Liver (tissue), 9 donors: ENCODE measurements around the gene TIAM2. TPM values are rescaled to one million over a fixed set of nuclear protein-coding genes. Genes with fewer than 3 reads are reported as not detected.

Source experiments
- DNase-seq: peaks from one replicate; pipeline ENCODE4 v3.0.0-alpha.2; 2017; ENCODE audit warnings: low spot score
- H3K27ac ChIP-seq, 2 donors: one replicate each; pipeline ENCODE4 v1.7.0; 2013; ENCODE audit warnings: inconsistent platforms in 2 of 2, low read length in 2 of 2, control low read depth in 1 of 2, low read depth in 1 of 2, mild to moderate bottlenecking in 1 of 2
- H3K27me3 ChIP-seq, 4 donors: one replicate each; pipeline versions ENCODE4 v1.6.1 to v1.7.0; 2013; ENCODE audit warnings: low read length in 3 of 4, inconsistent platforms in 1 of 4, mild to moderate bottlenecking in 1 of 4, moderate library complexity in 1 of 4; ENCODE audit not compliant: control insufficient read depth in 4 of 4, insufficient read depth in 4 of 4
- H3K36me3 ChIP-seq, 4 donors: one replicate each; pipeline versions ENCODE4 v1.6.1 to v1.7.0; 2013; ENCODE audit warnings: low read length in 3 of 4, mild to moderate bottlenecking in 3 of 4, low read depth in 1 of 4, moderate library complexity in 1 of 4; ENCODE audit not compliant: control insufficient read depth in 4 of 4, insufficient read depth in 3 of 4
- H3K4me1 ChIP-seq, 4 donors: one replicate each; pipeline versions ENCODE4 v1.6.1 to v1.7.0; 2013; ENCODE audit warnings: low read length in 3 of 4, mild to moderate bottlenecking in 3 of 4, moderate library complexity in 1 of 4; ENCODE audit not compliant: control insufficient read depth in 4 of 4, insufficient read depth in 4 of 4
- H3K4me3 ChIP-seq, 3 donors: one replicate each; pipeline versions ENCODE4 v1.6.1 to v1.7.0; 2013; ENCODE audit warnings: low read length in 3 of 3, control low read depth in 1 of 3, low read depth in 1 of 3, mild to moderate bottlenecking in 1 of 3
- H3K9ac ChIP-seq, 2 donors: one replicate each; pipeline ENCODE4 v1.7.0; 2013; ENCODE audit warnings: low read length in 2 of 2, mild to moderate bottlenecking in 2 of 2, moderate library complexity in 2 of 2, control low read depth in 1 of 2, low read depth in 1 of 2
- H3K9me3 ChIP-seq, 4 donors: one replicate each; pipeline versions ENCODE4 v1.6.1 to v1.7.0; 2013; ENCODE audit warnings: low read length in 3 of 4; ENCODE audit not compliant: control insufficient read depth in 4 of 4
- EGR1 ChIP-seq, 2 donors: IDR thresholded peaks; 2 replicates each; pipeline ENCODE4 v1.6.1; 2016 to 2018; ENCODE audit warnings: antibody characterized with exemption in 2 of 2, low read depth in 2 of 2
- FOXA1 ChIP-seq: IDR thresholded peaks from 2 replicates; pipeline ENCODE4 v1.6.1; 2016; ENCODE audit warnings: antibody characterized with exemption
- FOXA2 ChIP-seq: IDR thresholded peaks from 2 replicates; pipeline ENCODE4 v1.6.1; 2016; ENCODE audit warnings: antibody characterized with exemption
- GABPA ChIP-seq, 2 donors: IDR thresholded peaks in 1 of 2; conservative IDR thresholded peaks in 1 of 2; 2 replicates each; pipeline ENCODE4 v1.6.1; 2016; ENCODE audit warnings: antibody characterized with exemption in 2 of 2, mild to moderate bottlenecking in 1 of 2, moderate library complexity in 1 of 2
- HNF4A ChIP-seq, 2 donors: conservative IDR thresholded peaks; 2 replicates each; pipeline ENCODE4 v1.6.1; 2016; ENCODE audit warnings: antibody characterized with exemption in 2 of 2, mild to moderate bottlenecking in 2 of 2
- HNF4G ChIP-seq: IDR thresholded peaks from 2 replicates; pipeline ENCODE4 v1.6.1; 2016; ENCODE audit warnings: antibody characterized with exemption
- JUND ChIP-seq, 2 donors: IDR thresholded peaks; 2 replicates each; pipeline ENCODE4 v1.6.1; 2016; ENCODE audit warnings: antibody characterized with exemption in 2 of 2
- NR2F2 ChIP-seq: IDR thresholded peaks from 2 replicates; pipeline ENCODE4 v1.6.1; 2016; ENCODE audit warnings: antibody characterized with exemption
- RAD21 ChIP-seq, 2 donors: IDR thresholded peaks; 2 replicates each; pipeline ENCODE4 v1.6.1; 2016; ENCODE audit warnings: antibody characterized with exemption in 2 of 2, mild to moderate bottlenecking in 2 of 2
- RXRA ChIP-seq, 2 donors: IDR thresholded peaks; 2 replicates each; pipeline ENCODE4 v1.6.1; 2017 to 2018; ENCODE audit warnings: antibody characterized with exemption in 2 of 2, mild to moderate bottlenecking in 1 of 2
- SP1 ChIP-seq: IDR thresholded peaks from 2 replicates; pipeline ENCODE4 v1.6.1; 2018; ENCODE audit warnings: antibody characterized with exemption, mild to moderate bottlenecking
- TAF1 ChIP-seq: conservative IDR thresholded peaks from 2 replicates; pipeline ENCODE4 v1.6.1; 2016; ENCODE audit warnings: antibody characterized with exemption, mild to moderate bottlenecking
- YY1 ChIP-seq: IDR thresholded peaks from 2 replicates; pipeline ENCODE4 v1.6.1; 2016; ENCODE audit warnings: antibody characterized with exemption, mild to moderate bottlenecking
- WGBS: extraction: QIAGEN DNeasy Blood & Tissue Kit; methylation state at CpG from one replicate; pipeline ENCODE4 v1.1.7; 2013; 5-methylcytosine and 5-hydroxymethylcytosine counted together
- polyA plus RNA-seq, 2 donors: library from polyadenylated mRNA; stranded (reverse) in 1 of 2; unstranded in 1 of 2; fragments of 200-250 nt in 1 of 2; fragments of >200 nt in 1 of 2; fragmentation: Nextera tagmentation in 1 of 2; extraction: Ambion mirVana in 1 of 2; gene quantifications; one replicate each; pipeline versions ENCODE4 v1.2.1 to v1.2.3, GENCODE V29; 2013 to 2015
- total RNA-seq, 2 donors: library from RNA; depleted of rRNA; stranded (reverse); fragments of >200 nt; gene quantifications; one replicate each; pipeline ENCODE4 v1.2.3, GENCODE V29; 2014
- TF ChIP-seq, protein P1 (sequence below): IDR thresholded peaks from 2 replicates; pipeline ENCODE4 v1.6.1; 2016; ENCODE audit warnings: antibody characterized with exemption
- TF ChIP-seq, protein P2 (sequence below): IDR thresholded peaks from 2 replicates; pipeline ENCODE4 v1.6.1; 2016; ENCODE audit warnings: antibody characterized with exemption
- TF ChIP-seq, protein P3 (sequence below): fragments of 150-350 bp; IDR thresholded peaks from 2 replicates; pipeline ENCODE4 v1.5.1; 2017; ENCODE audit warnings: improper control_type of control experiment, low read depth, low read length; ENCODE audit not compliant: missing input control
- TF ChIP-seq, protein P4 (sequence below): IDR thresholded peaks from 2 replicates; pipeline ENCODE4 v1.6.1; 2016; ENCODE audit warnings: antibody characterized with exemption, mild to moderate bottlenecking
- TF ChIP-seq, protein P5 (sequence below): IDR thresholded peaks from 2 replicates; pipeline ENCODE4 v1.6.1; 2016; ENCODE audit warnings: antibody characterized with exemption
- donor health status: healthy.
- donor health status: healthy.
- donor health status: healthy.
- donor health status: healthy.
- donor health status: healthy.

The TIAM2 gene
- total and polyA plus RNA-seq, 4 donors, result 0.62 to 3.7 (median 2.4) TPM

DNA sequence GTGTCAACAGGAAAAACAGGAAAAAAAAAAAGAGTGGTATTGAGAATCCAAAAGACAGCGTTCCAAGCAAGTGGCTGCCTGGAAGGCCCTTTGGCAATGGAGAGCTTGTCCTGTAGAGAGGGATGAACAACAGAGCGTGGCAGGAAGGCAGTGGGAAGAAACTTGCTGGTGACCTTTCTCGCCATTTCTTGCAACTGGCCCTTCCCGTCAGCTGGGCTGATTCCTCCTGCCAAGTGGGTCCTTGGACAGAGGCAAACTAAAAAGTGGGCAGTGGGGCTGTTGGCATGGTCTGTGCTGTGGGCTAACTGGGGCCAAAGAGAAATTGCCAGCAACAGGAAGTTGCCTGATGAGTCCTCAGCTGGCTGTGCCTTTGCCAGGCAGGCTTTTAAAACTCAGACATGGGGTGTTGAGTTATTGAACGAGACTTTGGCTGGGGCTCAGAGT lies 224.8 kb downstream of the TIAM2 start:
- H3K9me3 ChIP-seq, result no peaks in the 10 kb centered on the region
- H3K9ac ChIP-seq, result no peak overlapping the region
- 91% methylated on average over 5 of the region's 5 CpGs for WGBS
- no peak overlapping the region for H3K27ac ChIP-seq
- H3K27me3 ChIP-seq, result peaks cover 0 to 6% (median 0%) of the 10 kb centered on the region in 4 donors
- TF ChIP-seq NR2F2 (no peak), YY1 (no peak), FOXA2 (no peak), RAD21 (IDR thresholded peaks at IDR 0.05) (no peak), HNF4G (no peak), GABPA (IDR thresholded peaks at IDR 0.05 in 1 of 2, conservative IDR thresholded peaks at IDR 0.05 in 1 of 2) (no peak), JUND (IDR thresholded peaks at IDR 0.05) (no peak), SP1 (no peak), RXRA (IDR thresholded peaks at IDR 0.05) (no peak), EGR1 (IDR thresholded peaks at IDR 0.05; ENCODE audit: low read depth in 2 of 2) (no peak), HNF4A (conservative IDR thresholded peaks at IDR 0.05) (no peak), FOXA1 (no peak), TAF1 (no peak)
- TF ChIP-seq, protein P1, sequence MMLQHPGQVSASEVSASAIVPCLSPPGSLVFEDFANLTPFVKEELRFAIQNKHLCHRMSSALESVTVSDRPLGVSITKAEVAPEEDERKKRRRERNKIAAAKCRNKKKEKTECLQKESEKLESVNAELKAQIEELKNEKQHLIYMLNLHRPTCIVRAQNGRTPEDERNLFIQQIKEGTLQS, result no peak
- TF ChIP-seq, protein P2, sequence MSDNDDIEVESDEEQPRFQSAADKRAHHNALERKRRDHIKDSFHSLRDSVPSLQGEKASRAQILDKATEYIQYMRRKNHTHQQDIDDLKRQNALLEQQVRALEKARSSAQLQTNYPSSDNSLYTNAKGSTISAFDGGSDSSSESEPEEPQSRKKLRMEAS, result no peak
- TF ChIP-seq, protein P3, sequence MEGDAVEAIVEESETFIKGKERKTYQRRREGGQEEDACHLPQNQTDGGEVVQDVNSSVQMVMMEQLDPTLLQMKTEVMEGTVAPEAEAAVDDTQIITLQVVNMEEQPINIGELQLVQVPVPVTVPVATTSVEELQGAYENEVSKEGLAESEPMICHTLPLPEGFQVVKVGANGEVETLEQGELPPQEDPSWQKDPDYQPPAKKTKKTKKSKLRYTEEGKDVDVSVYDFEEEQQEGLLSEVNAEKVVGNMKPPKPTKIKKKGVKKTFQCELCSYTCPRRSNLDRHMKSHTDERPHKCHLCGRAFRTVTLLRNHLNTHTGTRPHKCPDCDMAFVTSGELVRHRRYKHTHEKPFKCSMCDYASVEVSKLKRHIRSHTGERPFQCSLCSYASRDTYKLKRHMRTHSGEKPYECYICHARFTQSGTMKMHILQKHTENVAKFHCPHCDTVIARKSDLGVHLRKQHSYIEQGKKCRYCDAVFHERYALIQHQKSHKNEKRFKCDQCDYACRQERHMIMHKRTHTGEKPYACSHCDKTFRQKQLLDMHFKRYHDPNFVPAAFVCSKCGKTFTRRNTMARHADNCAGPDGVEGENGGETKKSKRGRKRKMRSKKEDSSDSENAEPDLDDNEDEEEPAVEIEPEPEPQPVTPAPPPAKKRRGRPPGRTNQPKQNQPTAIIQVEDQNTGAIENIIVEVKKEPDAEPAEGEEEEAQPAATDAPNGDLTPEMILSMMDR, result no peak
- TF ChIP-seq, protein P4, sequence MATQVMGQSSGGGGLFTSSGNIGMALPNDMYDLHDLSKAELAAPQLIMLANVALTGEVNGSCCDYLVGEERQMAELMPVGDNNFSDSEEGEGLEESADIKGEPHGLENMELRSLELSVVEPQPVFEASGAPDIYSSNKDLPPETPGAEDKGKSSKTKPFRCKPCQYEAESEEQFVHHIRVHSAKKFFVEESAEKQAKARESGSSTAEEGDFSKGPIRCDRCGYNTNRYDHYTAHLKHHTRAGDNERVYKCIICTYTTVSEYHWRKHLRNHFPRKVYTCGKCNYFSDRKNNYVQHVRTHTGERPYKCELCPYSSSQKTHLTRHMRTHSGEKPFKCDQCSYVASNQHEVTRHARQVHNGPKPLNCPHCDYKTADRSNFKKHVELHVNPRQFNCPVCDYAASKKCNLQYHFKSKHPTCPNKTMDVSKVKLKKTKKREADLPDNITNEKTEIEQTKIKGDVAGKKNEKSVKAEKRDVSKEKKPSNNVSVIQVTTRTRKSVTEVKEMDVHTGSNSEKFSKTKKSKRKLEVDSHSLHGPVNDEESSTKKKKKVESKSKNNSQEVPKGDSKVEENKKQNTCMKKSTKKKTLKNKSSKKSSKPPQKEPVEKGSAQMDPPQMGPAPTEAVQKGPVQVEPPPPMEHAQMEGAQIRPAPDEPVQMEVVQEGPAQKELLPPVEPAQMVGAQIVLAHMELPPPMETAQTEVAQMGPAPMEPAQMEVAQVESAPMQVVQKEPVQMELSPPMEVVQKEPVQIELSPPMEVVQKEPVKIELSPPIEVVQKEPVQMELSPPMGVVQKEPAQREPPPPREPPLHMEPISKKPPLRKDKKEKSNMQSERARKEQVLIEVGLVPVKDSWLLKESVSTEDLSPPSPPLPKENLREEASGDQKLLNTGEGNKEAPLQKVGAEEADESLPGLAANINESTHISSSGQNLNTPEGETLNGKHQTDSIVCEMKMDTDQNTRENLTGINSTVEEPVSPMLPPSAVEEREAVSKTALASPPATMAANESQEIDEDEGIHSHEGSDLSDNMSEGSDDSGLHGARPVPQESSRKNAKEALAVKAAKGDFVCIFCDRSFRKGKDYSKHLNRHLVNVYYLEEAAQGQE, result no peak
- TF ChIP-seq, protein P5, sequence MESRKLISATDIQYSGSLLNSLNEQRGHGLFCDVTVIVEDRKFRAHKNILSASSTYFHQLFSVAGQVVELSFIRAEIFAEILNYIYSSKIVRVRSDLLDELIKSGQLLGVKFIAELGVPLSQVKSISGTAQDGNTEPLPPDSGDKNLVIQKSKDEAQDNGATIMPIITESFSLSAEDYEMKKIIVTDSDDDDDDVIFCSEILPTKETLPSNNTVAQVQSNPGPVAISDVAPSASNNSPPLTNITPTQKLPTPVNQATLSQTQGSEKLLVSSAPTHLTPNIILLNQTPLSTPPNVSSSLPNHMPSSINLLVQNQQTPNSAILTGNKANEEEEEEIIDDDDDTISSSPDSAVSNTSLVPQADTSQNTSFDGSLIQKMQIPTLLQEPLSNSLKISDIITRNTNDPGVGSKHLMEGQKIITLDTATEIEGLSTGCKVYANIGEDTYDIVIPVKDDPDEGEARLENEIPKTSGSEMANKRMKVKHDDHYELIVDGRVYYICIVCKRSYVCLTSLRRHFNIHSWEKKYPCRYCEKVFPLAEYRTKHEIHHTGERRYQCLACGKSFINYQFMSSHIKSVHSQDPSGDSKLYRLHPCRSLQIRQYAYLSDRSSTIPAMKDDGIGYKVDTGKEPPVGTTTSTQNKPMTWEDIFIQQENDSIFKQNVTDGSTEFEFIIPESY, result no peak
- no peaks in the 10 kb centered on the region for H3K36me3 ChIP-seq
- no peak overlapping the region for H3K4me3 ChIP-seq
- H3K4me1 ChIP-seq, result no peaks in the 10 kb centered on the region
- no peak for DNase-seq
